ENCODE measurements around the gene EFCC1.

The EFCC1 gene

DNA sequence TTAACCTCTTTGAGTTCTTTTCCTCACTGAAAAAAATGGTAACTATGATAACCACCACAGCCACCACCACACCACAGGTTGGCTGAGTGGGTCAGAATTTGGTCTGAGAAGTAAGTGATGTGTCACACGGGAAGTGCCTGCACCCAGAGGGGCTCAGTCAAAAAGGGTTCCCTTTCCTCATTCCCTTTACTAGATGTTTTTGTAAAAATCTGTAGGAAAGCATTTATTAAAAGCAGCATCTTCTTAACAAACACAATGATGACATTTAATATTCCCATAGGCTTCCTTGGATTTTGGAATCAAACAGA, 30.4 kb upstream of the EFCC1 start:
- no peak for DNase-seq (ENCODE audit: low read depth)
- H3K4me3 ChIP-seq (ENCODE audit: low read depth, low read length) = no peak overlapping the region
- TF ChIP-seq, protein P1, sequence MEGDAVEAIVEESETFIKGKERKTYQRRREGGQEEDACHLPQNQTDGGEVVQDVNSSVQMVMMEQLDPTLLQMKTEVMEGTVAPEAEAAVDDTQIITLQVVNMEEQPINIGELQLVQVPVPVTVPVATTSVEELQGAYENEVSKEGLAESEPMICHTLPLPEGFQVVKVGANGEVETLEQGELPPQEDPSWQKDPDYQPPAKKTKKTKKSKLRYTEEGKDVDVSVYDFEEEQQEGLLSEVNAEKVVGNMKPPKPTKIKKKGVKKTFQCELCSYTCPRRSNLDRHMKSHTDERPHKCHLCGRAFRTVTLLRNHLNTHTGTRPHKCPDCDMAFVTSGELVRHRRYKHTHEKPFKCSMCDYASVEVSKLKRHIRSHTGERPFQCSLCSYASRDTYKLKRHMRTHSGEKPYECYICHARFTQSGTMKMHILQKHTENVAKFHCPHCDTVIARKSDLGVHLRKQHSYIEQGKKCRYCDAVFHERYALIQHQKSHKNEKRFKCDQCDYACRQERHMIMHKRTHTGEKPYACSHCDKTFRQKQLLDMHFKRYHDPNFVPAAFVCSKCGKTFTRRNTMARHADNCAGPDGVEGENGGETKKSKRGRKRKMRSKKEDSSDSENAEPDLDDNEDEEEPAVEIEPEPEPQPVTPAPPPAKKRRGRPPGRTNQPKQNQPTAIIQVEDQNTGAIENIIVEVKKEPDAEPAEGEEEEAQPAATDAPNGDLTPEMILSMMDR (IDR thresholded peaks at IDR 0.05; ENCODE audit: control insufficient read depth, extremely low read depth, insufficient read depth) = no peak

DNA sequence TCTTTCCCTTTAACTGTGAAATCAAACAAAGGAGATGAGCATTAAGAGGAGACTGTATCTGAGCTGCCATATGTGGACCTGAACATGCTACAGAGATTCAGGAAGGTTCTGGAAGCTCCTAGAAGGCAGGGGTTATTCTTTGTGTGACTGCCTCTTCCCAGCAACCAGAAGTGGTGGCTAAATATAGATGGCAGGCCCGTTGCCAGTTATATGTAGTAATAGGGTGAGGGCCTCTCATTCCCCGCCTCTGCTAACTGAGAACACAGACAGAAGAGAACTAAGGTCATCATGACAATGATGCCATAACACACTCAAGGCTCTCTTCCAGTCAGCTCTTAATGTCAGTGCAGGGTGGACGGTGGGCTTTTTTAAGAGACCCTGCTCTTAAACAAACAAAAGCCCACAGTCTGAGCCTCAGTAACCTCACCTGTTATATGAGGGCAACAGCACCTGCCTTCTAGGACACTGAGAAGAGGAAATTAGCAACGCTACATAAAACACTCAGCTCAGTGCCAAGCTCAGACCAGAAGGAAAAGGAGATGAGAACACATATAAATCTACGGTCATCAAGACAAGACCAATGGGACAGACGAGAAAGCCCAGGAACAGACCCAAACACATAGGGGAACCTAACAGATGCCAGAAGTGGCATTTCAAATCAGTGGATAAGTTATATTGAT, 29.5 kb upstream of the EFCC1 start:
- TF ChIP-seq, protein P1 (IDR thresholded peaks at IDR 0.05; ENCODE audit: control insufficient read depth, extremely low read depth, insufficient read depth) = no peak
- DNase-seq (ENCODE audit: low read depth) = no peak
- no peak overlapping the region for H3K4me3 ChIP-seq (ENCODE audit: low read depth, low read length)

DNA sequence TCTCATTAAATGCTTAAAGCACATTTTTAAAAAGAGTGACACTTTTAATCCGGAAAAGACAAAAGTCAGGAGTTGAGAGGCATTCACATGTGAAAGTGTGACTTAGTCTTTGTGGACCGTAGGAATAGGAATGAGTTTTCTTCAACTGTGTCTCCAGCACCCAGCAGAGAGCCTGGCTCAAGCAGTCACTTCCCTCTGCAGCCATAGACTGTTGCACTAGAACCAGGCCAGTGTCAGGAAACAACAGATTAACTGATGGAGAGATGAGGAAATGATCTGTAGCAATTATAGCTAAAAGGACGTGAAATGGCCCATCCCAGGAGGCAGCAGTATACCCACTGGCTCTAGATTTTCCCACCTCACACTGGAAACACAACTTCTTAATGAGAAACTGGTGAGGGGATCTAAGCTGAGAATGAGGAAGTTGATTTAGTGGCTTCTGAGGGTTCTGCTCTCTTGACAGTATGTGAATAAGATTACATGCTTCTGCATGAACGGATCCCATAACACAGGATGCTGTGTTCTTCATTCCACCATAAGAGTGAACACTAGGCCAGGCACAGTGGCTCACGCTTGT, 27.0 kb upstream of the EFCC1 start:
- TF ChIP-seq, protein P1 (IDR thresholded peaks at IDR 0.05; ENCODE audit: control insufficient read depth, extremely low read depth, insufficient read depth) = no peak
- DNase-seq (ENCODE audit: low read depth) = no peak
- H3K4me3 ChIP-seq (ENCODE audit: low read depth, low read length) = no peak overlapping the region

DNA sequence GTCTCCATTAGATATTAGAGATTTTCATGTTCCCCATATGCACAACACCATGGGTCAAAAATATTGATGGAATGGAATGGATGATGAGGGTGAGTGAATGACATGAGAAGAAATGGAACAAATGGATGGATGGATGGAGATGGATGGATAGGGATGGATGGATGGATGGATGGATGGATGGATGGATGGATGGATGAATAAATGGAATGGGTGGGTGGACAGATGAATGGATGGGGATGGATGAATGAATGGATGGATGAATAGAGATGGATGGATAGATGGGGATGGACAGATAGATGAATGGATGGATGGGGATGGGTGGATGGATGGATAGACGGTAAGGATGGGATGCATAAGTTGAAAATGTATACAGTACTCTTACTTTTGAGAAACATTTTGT, 25.8 kb upstream of the EFCC1 start:
- no peak overlapping the region for H3K4me3 ChIP-seq (ENCODE audit: low read depth, low read length)
- TF ChIP-seq, protein P1 (IDR thresholded peaks at IDR 0.05; ENCODE audit: control insufficient read depth, extremely low read depth, insufficient read depth) = no peak
- DNase-seq (ENCODE audit: low read depth) = no peak

DNA sequence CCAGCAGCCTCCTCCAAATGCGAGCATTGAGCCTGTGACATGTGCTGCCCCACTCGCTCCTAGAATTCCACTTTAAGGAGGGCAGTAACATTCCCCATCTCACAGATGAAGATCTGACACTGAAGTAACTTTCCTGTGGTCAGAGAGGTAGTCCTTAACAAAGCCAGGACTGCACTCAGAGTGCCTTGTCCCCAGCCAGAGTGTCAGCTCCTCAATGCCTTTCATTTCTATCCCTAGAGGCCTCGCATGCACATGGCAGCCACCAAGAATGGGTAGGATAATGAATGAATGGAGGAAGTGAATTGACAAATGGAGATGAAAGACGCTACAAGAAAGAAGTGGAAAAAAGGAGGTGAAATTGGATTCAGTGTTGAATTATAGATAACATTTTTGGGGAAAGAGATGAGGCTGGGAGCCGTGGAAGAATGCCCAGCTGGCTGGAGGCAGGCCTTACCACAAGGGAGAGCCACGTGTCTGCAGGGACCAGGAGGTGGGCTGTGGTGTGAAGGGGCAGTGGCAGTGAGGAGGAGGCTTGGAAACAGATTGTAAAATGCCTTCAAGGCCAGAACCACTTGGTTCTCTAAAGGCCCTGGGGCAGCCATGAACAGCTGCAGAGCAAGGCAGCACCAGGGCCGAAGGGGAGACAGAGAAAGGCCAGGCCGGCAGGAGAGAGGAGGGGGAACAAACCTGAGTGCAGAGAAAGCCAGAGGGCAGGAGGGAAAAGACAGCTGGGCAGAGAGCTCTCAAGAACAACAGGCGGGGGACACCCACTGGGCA, 17.6 kb upstream of the EFCC1 start:
- TF ChIP-seq, protein P1 (IDR thresholded peaks at IDR 0.05; ENCODE audit: control insufficient read depth, extremely low read depth, insufficient read depth) = no peak
- H3K4me3 ChIP-seq (ENCODE audit: low read depth, low read length) = no peak overlapping the region
- DNase-seq (ENCODE audit: low read depth) = no peak

DNA sequence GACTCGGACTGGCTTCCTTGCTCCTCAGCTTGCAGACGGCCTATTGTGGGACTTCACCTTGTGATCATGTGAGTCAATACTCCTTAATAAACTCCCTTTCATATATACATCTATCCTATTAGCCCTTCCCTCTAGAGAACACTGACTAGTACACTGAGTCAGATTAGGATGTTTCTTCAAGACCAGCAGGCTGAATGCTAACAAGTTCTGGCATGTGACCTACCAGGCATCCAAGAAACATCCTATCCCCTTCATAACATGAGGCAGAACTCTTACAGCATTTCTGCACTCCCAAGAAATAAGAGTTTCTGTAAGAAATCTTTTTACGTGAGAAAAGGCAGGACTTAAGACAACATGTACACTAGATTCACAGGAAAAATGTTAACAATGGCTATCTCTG, 16.5 kb upstream of the EFCC1 start:
- no peak for DNase-seq (ENCODE audit: low read depth)
- H3K4me3 ChIP-seq (ENCODE audit: low read depth, low read length) = no peak overlapping the region
- TF ChIP-seq, protein P1 (IDR thresholded peaks at IDR 0.05; ENCODE audit: control insufficient read depth, extremely low read depth, insufficient read depth) = no peak

Data from LNCaP clone FGC (cell line).